Peyer's patch (tissue), 4 donors: Measurements from ENCODE around the gene RNF157.

ENCODE experiments used
- CTCF ChIP-seq, 6 experiments: fragments of 450-650 bp in 4 of 6; fragments of 200-600 bp in 2 of 6; sonication (generic) in 1 of 6; IDR thresholded peaks; one replicate each; pipeline ENCODE4 v1.5.1; 2017 to 2019; ENCODE audit warnings: antibody characterized with exemption in 6 of 6, mild to moderate bottlenecking in 3 of 6, moderate library complexity in 1 of 6
- POLR2A ChIP-seq, 2 donors: fragments of 450-650 bp; IDR thresholded peaks; one replicate each; pipeline ENCODE4 v1.5.1; 2017; ENCODE audit warnings: antibody characterized with exemption in 2 of 2, mild to moderate bottlenecking in 2 of 2, moderate library complexity in 2 of 2

DNA sequence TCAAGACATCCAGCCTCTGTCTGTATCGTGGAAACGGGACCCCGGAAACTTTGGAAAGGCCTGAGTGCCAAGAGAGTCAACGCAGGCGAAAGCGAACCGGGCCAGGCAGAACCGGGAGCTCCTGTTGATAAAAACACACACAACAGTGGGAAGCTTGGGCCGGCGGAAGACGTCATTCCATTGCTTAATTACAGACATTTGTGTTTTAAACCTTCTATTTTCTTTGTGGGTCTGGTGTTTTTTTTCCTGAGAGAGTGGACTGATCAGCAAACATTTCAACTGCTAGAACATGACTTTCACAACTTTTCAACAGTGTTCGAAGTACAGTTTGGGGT lies 878 bp upstream of the RNF157 start:
- TF ChIP-seq CTCF (IDR thresholded peaks at IDR 0.05) (no peak), POLR2A (IDR thresholded peaks at IDR 0.05) (no peak)
